Measurements from ENCODE around the gene FUZ. TPM values are rescaled to one million over a fixed set of nuclear protein-coding genes. Genes with fewer than 3 reads are reported as not detected.

Gene FUZ
- total RNA-seq, 1 experiment from 2014 or later, result 1.1 TPM

DNA sequence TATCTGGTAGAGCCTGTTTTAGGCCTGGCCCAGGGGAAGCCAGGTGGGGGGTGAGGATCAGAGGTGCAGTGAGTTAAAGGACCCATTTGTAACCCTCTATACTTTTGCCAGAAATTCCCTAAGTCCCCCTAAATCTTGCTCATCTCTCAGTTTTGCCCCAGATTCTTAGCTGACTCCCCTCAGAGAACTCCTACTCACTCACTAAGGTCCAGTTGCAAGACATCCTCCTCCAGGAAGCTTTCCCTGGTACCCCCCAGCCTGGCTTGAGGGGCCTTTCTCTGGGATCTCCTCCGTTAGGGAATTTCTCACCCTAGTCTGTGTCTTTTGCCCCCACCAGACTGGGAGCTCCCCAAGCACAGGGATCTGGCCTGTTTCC, 51.9 kb downstream of the FUZ start:
- ATAC-seq, result no peak
- BruUV-seq (replicated peaks), result no TSS peak
- RAD21 ChIA-PET (ENCODE audit: low non-redundant PET in 1 of 2, low total read pairs in 2 of 2, uncharacterized antibody in 2 of 2, unreplicated experiment in 2 of 2), result no interaction called here

More for the DNA sequence above, 51.9 kb downstream of the FUZ start:
- H3K9me2 ChIP-seq (ENCODE audit: insufficient read depth), result no peaks in the 10 kb centered on the region
- no peak overlapping the region for H3K4me2 ChIP-seq (ENCODE audit: low read length)
- no peak overlapping the region for H3K27ac ChIP-seq (ENCODE audit: low read depth, low read length)
- peaks cover 12 to 33% of the 10 kb centered on the region in 2 experiments; a peak in 3 of 4 replicates for H3K4me1 ChIP-seq (ENCODE audit: control insufficient read depth in 1 of 2, insufficient read depth in 2 of 2, low read length in 2 of 2)
- H4K20me1 ChIP-seq (ENCODE audit: insufficient read depth), result no peaks in the 10 kb centered on the region
- CTCF ChIA-PET, result no interaction called here
- no peaks in the 10 kb centered on the region for H3K36me3 ChIP-seq (ENCODE audit: control insufficient read depth in 1 of 2, insufficient read depth in 2 of 2, low read length in 2 of 2)
- H3K4me3 ChIP-seq (replicated peaks in 1 of 2; ENCODE audit: low read depth in 1 of 2, low read length in 2 of 2), result no peak overlapping the region
- H3K9ac ChIP-seq (ENCODE audit: low read length), result no peak overlapping the region
- H2AFZ ChIP-seq (ENCODE audit: low read depth, low read length, poor library complexity, severe bottlenecking), result no peak overlapping the region
- intact Hi-C loops (cut with micrococcal nuclease), result no loop called here
- H3K79me2 ChIP-seq (ENCODE audit: insufficient read depth, low read length), result no peaks in the 10 kb centered on the region
- H3K27me3 ChIP-seq (ENCODE audit: insufficient read depth, low read length), result no peaks in the 10 kb centered on the region
- DNase-seq (ENCODE audit: low read depth, low spot score), result no peak
- POLR2A ChIA-PET, result no interaction called here
- TF ChIP-seq TCF7L2 (IDR thresholded peaks at IDR 0.05; ENCODE audit: borderline replicate concordance, extremely low read depth, insufficient read depth, insufficient read length) (no peak), RAD21 (IDR thresholded peaks at IDR 0.05; ENCODE audit: low read depth) (no peak), EZH2 (IDR thresholded peaks at IDR 0.05) (no peak), ZNF274 (IDR thresholded peaks at IDR 0.05; ENCODE audit: low read depth, low read length) (no peak), SP1 (IDR thresholded peaks at IDR 0.05; ENCODE audit: low read depth) (no peak), ZFX (IDR thresholded peaks at IDR 0.05) (no peak), FOSL1 (IDR thresholded peaks at IDR 0.05; ENCODE audit: low read depth) (no peak), JUND (IDR thresholded peaks at IDR 0.05) (no peak), CBX3 (IDR thresholded peaks at IDR 0.05; ENCODE audit: low read depth) (no peak), POLR2A (IDR thresholded peaks at IDR 0.05; ENCODE audit: borderline replicate concordance, extremely low read depth, insufficient read depth, insufficient read length) (no peak), SIN3A (IDR thresholded peaks at IDR 0.05; ENCODE audit: low read depth) (no peak), POLR2AphosphoS5 (IDR thresholded peaks at IDR 0.05; ENCODE audit: low read depth, low read length) (no peak), EZH2phosphoT487 (IDR thresholded peaks at IDR 0.05; ENCODE audit: borderline replicate concordance) (no peak), SRF (IDR thresholded peaks at IDR 0.05; ENCODE audit: low read depth) (no peak), EGR1 (IDR thresholded peaks at IDR 0.05; ENCODE audit: low read depth) (no peak)
- TF ChIP-seq, protein P1, sequence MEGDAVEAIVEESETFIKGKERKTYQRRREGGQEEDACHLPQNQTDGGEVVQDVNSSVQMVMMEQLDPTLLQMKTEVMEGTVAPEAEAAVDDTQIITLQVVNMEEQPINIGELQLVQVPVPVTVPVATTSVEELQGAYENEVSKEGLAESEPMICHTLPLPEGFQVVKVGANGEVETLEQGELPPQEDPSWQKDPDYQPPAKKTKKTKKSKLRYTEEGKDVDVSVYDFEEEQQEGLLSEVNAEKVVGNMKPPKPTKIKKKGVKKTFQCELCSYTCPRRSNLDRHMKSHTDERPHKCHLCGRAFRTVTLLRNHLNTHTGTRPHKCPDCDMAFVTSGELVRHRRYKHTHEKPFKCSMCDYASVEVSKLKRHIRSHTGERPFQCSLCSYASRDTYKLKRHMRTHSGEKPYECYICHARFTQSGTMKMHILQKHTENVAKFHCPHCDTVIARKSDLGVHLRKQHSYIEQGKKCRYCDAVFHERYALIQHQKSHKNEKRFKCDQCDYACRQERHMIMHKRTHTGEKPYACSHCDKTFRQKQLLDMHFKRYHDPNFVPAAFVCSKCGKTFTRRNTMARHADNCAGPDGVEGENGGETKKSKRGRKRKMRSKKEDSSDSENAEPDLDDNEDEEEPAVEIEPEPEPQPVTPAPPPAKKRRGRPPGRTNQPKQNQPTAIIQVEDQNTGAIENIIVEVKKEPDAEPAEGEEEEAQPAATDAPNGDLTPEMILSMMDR (IDR thresholded peaks at IDR 0.05 in 2 of 3, conservative IDR thresholded peaks at IDR 0.05 in 1 of 3; ENCODE audit: borderline replicate concordance in 1 of 3, insufficient read depth in 1 of 3, low read depth in 2 of 3, low read length in 2 of 3), result no peak
- TF ChIP-seq, protein P2, sequence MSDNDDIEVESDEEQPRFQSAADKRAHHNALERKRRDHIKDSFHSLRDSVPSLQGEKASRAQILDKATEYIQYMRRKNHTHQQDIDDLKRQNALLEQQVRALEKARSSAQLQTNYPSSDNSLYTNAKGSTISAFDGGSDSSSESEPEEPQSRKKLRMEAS (IDR thresholded peaks at IDR 0.05), result no peak
- TF ChIP-seq, protein P3, sequence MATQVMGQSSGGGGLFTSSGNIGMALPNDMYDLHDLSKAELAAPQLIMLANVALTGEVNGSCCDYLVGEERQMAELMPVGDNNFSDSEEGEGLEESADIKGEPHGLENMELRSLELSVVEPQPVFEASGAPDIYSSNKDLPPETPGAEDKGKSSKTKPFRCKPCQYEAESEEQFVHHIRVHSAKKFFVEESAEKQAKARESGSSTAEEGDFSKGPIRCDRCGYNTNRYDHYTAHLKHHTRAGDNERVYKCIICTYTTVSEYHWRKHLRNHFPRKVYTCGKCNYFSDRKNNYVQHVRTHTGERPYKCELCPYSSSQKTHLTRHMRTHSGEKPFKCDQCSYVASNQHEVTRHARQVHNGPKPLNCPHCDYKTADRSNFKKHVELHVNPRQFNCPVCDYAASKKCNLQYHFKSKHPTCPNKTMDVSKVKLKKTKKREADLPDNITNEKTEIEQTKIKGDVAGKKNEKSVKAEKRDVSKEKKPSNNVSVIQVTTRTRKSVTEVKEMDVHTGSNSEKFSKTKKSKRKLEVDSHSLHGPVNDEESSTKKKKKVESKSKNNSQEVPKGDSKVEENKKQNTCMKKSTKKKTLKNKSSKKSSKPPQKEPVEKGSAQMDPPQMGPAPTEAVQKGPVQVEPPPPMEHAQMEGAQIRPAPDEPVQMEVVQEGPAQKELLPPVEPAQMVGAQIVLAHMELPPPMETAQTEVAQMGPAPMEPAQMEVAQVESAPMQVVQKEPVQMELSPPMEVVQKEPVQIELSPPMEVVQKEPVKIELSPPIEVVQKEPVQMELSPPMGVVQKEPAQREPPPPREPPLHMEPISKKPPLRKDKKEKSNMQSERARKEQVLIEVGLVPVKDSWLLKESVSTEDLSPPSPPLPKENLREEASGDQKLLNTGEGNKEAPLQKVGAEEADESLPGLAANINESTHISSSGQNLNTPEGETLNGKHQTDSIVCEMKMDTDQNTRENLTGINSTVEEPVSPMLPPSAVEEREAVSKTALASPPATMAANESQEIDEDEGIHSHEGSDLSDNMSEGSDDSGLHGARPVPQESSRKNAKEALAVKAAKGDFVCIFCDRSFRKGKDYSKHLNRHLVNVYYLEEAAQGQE (IDR thresholded peaks at IDR 0.05; ENCODE audit: low read depth), result no peak
- H3K9me3 ChIP-seq (ENCODE audit: control insufficient read depth in 1 of 2, insufficient read depth in 1 of 2, low read depth in 1 of 2, low read length in 2 of 2), result 0 out of 4 replicates have a peak, but pooled peaks cover 0 to under 1% of the 10 kb centered on the region in 2 experiments

Measured in HCT116 (cell line).